K562 (cell line): ENCODE results near the gene HEBP1. TPM values are rescaled to one million over a fixed set of nuclear protein-coding genes. Genes with fewer than 3 reads are reported as not detected.

Source experiments
- ATAC-seq: fragments of 200-7000 bp; cut with Tn5 transposase; 3 replicates; pipeline ENCODE4 v1.9.1; 2020; ENCODE audit warnings: moderate library complexity
- BruUV-seq: library from RNA; stranded (reverse); fragments of 400-500 nt; replicated peaks from 2 replicates; lab custom pipeline; 2021; lab: Mats Ljungman, UMichigan
- CTCF ChIA-PET: fragments of 300-600 bp; formaldehyde crosslinking; extraction: SDS; loops from one replicate; lab custom pipeline; 2021; ENCODE audit warnings: low intra/inter-chr PET ratio; lab: Yijun Ruan, JAX
- POLR2A ChIA-PET: fragments of 300-600, 350-650 bp; sonication (Branson Sonifier 250); formaldehyde crosslinking; extraction: SDS; loops from one replicate; lab custom pipeline; 2021; ENCODE audit warnings: antibody characterized with exemption, inconsistent platforms; lab: Yijun Ruan, JAX
- DNase-seq, 4 experiments: peaks; one replicate each; pipeline versions ENCODE4 v3.0.0 to v3.0.0-alpha.2; 2011 to 2018; ENCODE audit warnings: low spot score in 3 of 4, mixed read lengths in 3 of 4; ENCODE audit errors: extremely low read depth in 1 of 4
- FAIRE-seq: peaks from 2 replicates; lab custom pipeline; 2011; peaks lifted over from hg19 to GRCh38; lab: Jason Lieb, UNC
- H2AFZ ChIP-seq: 2 replicates; pipeline ENCODE4 v1.6.0; 2011; ENCODE audit warnings: low read depth, low read length, control low read depth, inconsistent platforms
- H3K27ac ChIP-seq: fragments of 200-600 bp; 3 replicates; pipeline ENCODE4 v1.8.0; 2011; ENCODE audit warnings: low read depth, mild to moderate bottlenecking, control low read depth, inconsistent platforms, low read length, moderate library complexity, mixed read lengths; ENCODE audit errors: extremely low read depth
- H3K27me3 ChIP-seq, 2 experiments: fragments of 300-600 bp in 1 of 2; 2 replicates in 1 of 2; 3 replicates in 1 of 2; pipeline versions ENCODE4 v1.6.0 to v1.8.0; 2011; ENCODE audit warnings: inconsistent platforms in 2 of 2, low read length in 2 of 2, mild to moderate bottlenecking in 1 of 2, mixed read lengths in 1 of 2, moderate library complexity in 1 of 2; ENCODE audit not compliant: control insufficient read depth in 2 of 2, insufficient read depth in 2 of 2
- H3K36me3 ChIP-seq: fragments of 300-600 bp; 3 replicates; pipeline ENCODE4 v1.8.0; 2011; ENCODE audit warnings: mild to moderate bottlenecking, low read length, inconsistent platforms; ENCODE audit not compliant: control insufficient read depth, insufficient read depth
- H3K4me1 ChIP-seq, 2 experiments: fragments of 200-600 bp in 1 of 2; replicated peaks in 1 of 2; 2 replicates in 1 of 2; 3 replicates in 1 of 2; pipeline versions ENCODE4 v1.5.1 to v1.8.0; 2011; ENCODE audit warnings: inconsistent platforms in 2 of 2, low read length in 2 of 2, mild to moderate bottlenecking in 1 of 2, mixed read lengths in 1 of 2, moderate library complexity in 1 of 2; ENCODE audit not compliant: control insufficient read depth in 2 of 2, insufficient read depth in 2 of 2
- H3K4me2 ChIP-seq: 2 replicates; pipeline ENCODE4 v1.6.1; 2011; ENCODE audit warnings: low read length, control low read depth, inconsistent platforms, mixed read lengths; ENCODE audit not compliant: insufficient read depth
- H3K4me3 ChIP-seq: fragments of 200-600 bp; sonication (generic), shearing (Covaris generic); 2 replicates; pipeline ENCODE4 v1.5.1; 2016; ENCODE audit warnings: control low read depth, inconsistent platforms
- H3K79me2 ChIP-seq: fragments of 200-600 bp; 3 replicates; pipeline ENCODE4 v1.8.0; 2011; ENCODE audit warnings: low read length, inconsistent platforms; ENCODE audit not compliant: control insufficient read depth, insufficient read depth
- H3K9ac ChIP-seq, 2 experiments: 2 replicates each; pipeline versions ENCODE4 v1.6.0 to v1.6.1; 2011; ENCODE audit warnings: low read depth in 2 of 2, low read length in 2 of 2, control low read depth in 1 of 2, inconsistent platforms in 1 of 2, mild to moderate bottlenecking in 1 of 2, mixed read lengths in 1 of 2; ENCODE audit not compliant: insufficient read depth in 1 of 2
- H3K9me1 ChIP-seq: one replicate; pipeline ENCODE4 v1.6.0; 2011; ENCODE audit warnings: inconsistent platforms, mild to moderate bottlenecking, low read length, moderate library complexity; ENCODE audit not compliant: control insufficient read depth, insufficient read depth
- H3K9me3 ChIP-seq: replicated peaks from 2 replicates; pipeline ENCODE4 v1.5.1; 2011; ENCODE audit warnings: low read depth, low read length, inconsistent platforms; ENCODE audit not compliant: control insufficient read depth, insufficient read depth
- H4K20me1 ChIP-seq: replicated peaks from 2 replicates; pipeline ENCODE4 v1.6.1; 2011; ENCODE audit warnings: low read length, inconsistent platforms, mixed read lengths; ENCODE audit not compliant: control insufficient read depth, insufficient read depth
- BDP1 ChIP-seq: IDR thresholded peaks from 3 replicates; pipeline ENCODE4 v1.6.1; 2011; ENCODE audit not compliant: insufficient read length, insufficient read depth
- ESRRA ChIP-seq: fragments of 450-650 bp; IDR thresholded peaks from 2 replicates; pipeline ENCODE4 v1.6.1; 2014; ENCODE audit warnings: low read depth, mild to moderate bottlenecking, moderate library complexity, borderline replicate concordance
- POLR2G ChIP-seq: fragments of 200-400 bp; formaldehyde crosslinking; IDR thresholded peaks from 2 replicates; pipeline ENCODE4 v1.6.1; 2017; ENCODE audit warnings: low read depth, mild to moderate bottlenecking, antibody characterized with exemption, low read length, moderate library complexity
- SUPT5H ChIP-seq: fragments of 450-650 bp; IDR thresholded peaks from 2 replicates; pipeline ENCODE4 v1.6.1; 2016
- ZMIZ1 ChIP-seq, 2 experiments: fragments of 150-350 bp in 1 of 2; IDR thresholded peaks; 2 replicates each; pipeline ENCODE4 v1.6.1; 2012 to 2016; ENCODE audit warnings: low read depth in 2 of 2, low read length in 2 of 2, mild to moderate bottlenecking in 1 of 2, moderate library complexity in 1 of 2
- ZNF12 ChIP-seq: sonication (generic); formaldehyde crosslinking; IDR thresholded peaks from 2 replicates; pipeline ENCODE4 v1.4.0; 2020; ENCODE audit warnings: mild to moderate bottlenecking, missing genetic modification reagents
- ZNF75A ChIP-seq: fragments of 450-650 bp; formaldehyde crosslinking; IDR thresholded peaks from 2 replicates; pipeline ENCODE4 v1.4.0; 2020; ENCODE audit warnings: mild to moderate bottlenecking
- WGBS: fragments of 100-300 bp; shearing (Covaris generic); methylation state at CpG from one replicate; pipeline ENCODE4 v1.1.6; 2016; ENCODE audit warnings: low coverage, mixed read lengths; ENCODE audit not compliant: insufficient coverage; ENCODE audit errors: missing lambda C conversion rate; 5-methylcytosine and 5-hydroxymethylcytosine counted together
- in situ Hi-C: fragments of 300-500 bp; cut with MboI; formaldehyde crosslinking; loops from 4 replicates; pipeline ENCODE4 v1.15.0; 2018; ENCODE audit warnings: inconsistent platforms, mixed read lengths
- intact Hi-C: fragments of 100-400 bp; cut with micrococcal nuclease; formaldehyde crosslinking; loops from 2 replicates; pipeline ENCODE4 v1.14.2; 2022
- polyA plus RNA-seq, 8 experiments: library from polyadenylated mRNA; depleted of rRNA in 4 of 8; stranded (reverse) in 5 of 8; unstranded in 3 of 8; fragments of >200 nt; fragmentation: Nextera tagmentation in 2 of 8; fragmentation: Illumina TruSeq in 1 of 8; extraction: Ambion mirVana in 2 of 8; extraction: Trizol in 1 of 8; gene quantifications; 2 replicates each; pipeline versions ENCODE4 v1.2.1 to v1.2.3, GENCODE V29; 2011 to 2014; ENCODE audit warnings: inconsistent platforms in 1 of 8, missing spikeins in 1 of 8
- total RNA-seq, 7 experiments: library from RNA; depleted of rRNA in 6 of 7; stranded (reverse); fragments of >200 nt in 6 of 7; fragmentation: Illumina TruSeq in 2 of 7; extraction: Trizol in 2 of 7; gene quantifications; 2 replicates each; pipeline versions ENCODE4 v1.2.1 to v1.2.3, GENCODE V29; 2011 to 2021; ENCODE audit warnings: low replicate concordance in 1 of 7

The HEBP1 gene
- total and polyA plus RNA-seq, 9 of the 15 experiments (the other 6 are each of a cell fraction or from before 2014, with no cell fraction given), result 1.1 to 10.1 (median 2.4) TPM

- Histone ChIP-seq H4K20me1 (no peaks in the 10 kb centered on the region), H3K4me3 (no peak overlapping the region), H2AFZ (no peak overlapping the region), H3K4me2 (no peak overlapping the region), H3K27me3 (no peaks in the 10 kb centered on the region), H3K9me1 (no peaks in the 10 kb centered on the region), H3K36me3 (peaks cover 9% of the 10 kb centered on the region; the same call in 2 of the 3 replicates), H3K9ac (no peak overlapping the region), H3K27ac (no peak overlapping the region), H3K9me3 (no peaks in the 10 kb centered on the region), H3K79me2 (no peaks in the 10 kb centered on the region), H3K4me1 (no peaks in the 10 kb centered on the region; a peak in 1 of 5 replicates)
- intact Hi-C loops, result no loop called here
- BruUV-seq, result no TSS peak
- FAIRE-seq, result no peak
- ChIA-PET CTCF (no interaction called here), POLR2A (no interaction called here)
- in situ Hi-C loops, result no loop called here
- 48% methylated on average over 6 of the region's 7 CpGs for WGBS
- ATAC-seq, result no peak
- no peak for DNase-seq
- no peak for TF ChIP-seq POLR2G
- no peak for TF ChIP-seq ESRRA
- TF ChIP-seq ZNF75A (CRISPR knock-in tag), result no peak
- TF ChIP-seq SUPT5H, result no peak
- TF ChIP-seq ZMIZ1 (IDR thresholded peaks at IDR 0.05; ENCODE audit: low read depth in 2 of 2, low read length in 2 of 2), result no peak
- no peak for TF ChIP-seq BDP1
- TF ChIP-seq ZNF12, result no peak
These were observed 9.2 kb downstream of the HEBP1 start for GRCh38 chr12:12990700-12991468.
